Neural progenitor cell (in vitro differentiated cells): ENCODE results near the gene IL21R.

Experiments used
- EZH2 ChIP-seq: fragments of 200-600 bp; sonication (generic); IDR thresholded peaks from 2 replicates; pipeline ENCODE4 v1.6.1; 2017; ENCODE audit warnings: antibody characterized with exemption, mild to moderate bottlenecking, moderate library complexity
- EZH2phosphoT487 ChIP-seq: fragments of 200-600 bp; sonication (generic); IDR thresholded peaks from 2 replicates; pipeline ENCODE4 v1.6.1; 2017; ENCODE audit warnings: antibody characterized with exemption
- TF ChIP-seq, protein P1 (sequence below): fragments of 200-600 bp; sonication (generic); IDR thresholded peaks from 2 replicates; pipeline ENCODE4 v1.5.1; 2017; ENCODE audit warnings: antibody characterized with exemption, mild to moderate bottlenecking

DNA sequence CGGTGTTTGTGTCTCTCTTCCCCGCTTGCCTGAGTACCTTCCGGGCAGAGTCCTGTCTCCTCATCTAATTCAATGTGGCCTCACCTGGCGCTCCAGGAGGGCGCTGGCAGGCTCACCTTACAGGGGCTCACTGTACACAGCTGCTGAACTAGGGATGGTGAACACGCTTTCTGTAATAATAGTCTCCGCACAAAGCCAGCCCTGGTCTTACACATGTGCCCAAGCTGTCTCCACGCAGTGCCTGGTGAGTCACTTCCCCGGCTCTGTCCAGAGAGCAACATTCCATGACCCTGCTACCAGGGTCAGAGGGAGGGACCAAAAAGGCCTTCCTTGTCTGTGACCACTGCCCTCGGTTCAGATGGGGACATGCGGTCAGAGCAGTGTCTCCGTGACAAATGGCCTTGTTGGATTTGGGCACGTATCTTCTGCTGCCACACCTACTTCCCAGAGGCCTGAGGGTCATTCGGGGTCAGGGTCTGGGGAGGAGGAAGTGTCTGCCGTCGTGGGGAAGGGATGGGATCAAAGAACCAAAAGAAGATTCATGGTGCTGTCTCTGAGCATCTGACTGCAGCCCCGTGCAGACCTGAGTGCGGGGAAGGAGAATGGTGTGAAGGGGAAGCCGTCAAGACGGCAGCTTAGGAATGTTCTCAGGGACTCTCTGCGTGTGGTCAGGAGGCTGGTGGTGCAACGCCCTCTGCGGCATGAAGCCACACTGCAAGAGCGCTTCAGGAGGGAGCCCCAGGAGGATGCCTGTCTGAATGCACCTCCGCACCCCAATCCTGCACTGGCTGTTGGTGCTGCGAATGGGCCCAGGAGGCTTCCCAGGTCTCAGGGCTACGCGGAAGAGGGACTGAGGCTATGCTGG is 68.8 kb downstream of the IL21R start:
- TF ChIP-seq, protein P1, sequence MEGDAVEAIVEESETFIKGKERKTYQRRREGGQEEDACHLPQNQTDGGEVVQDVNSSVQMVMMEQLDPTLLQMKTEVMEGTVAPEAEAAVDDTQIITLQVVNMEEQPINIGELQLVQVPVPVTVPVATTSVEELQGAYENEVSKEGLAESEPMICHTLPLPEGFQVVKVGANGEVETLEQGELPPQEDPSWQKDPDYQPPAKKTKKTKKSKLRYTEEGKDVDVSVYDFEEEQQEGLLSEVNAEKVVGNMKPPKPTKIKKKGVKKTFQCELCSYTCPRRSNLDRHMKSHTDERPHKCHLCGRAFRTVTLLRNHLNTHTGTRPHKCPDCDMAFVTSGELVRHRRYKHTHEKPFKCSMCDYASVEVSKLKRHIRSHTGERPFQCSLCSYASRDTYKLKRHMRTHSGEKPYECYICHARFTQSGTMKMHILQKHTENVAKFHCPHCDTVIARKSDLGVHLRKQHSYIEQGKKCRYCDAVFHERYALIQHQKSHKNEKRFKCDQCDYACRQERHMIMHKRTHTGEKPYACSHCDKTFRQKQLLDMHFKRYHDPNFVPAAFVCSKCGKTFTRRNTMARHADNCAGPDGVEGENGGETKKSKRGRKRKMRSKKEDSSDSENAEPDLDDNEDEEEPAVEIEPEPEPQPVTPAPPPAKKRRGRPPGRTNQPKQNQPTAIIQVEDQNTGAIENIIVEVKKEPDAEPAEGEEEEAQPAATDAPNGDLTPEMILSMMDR: no peak
- TF ChIP-seq EZH2phosphoT487 (no peak), EZH2 (no peak)
